Karpas-422 (cell line): ENCODE results near the gene FCMR. TPM values are rescaled to one million over a fixed set of nuclear protein-coding genes. Genes with fewer than 3 reads are reported as not detected.

Experiments
- DNase-seq: peaks from one replicate; pipeline ENCODE4 v3.0.0-alpha.2; 2015
- H2AFZ ChIP-seq: fragments of 200-600 bp; sonication (generic); 2 replicates; pipeline ENCODE4 v1.6.1; 2014; ENCODE audit warnings: antibody characterized with exemption, low read length, mixed read lengths
- H3K27ac ChIP-seq: fragments of 200-600 bp; sonication (generic); 2 replicates; pipeline ENCODE4 v1.5.1; 2014; ENCODE audit warnings: mild to moderate bottlenecking, low read length, moderate library complexity
- H3K27me3 ChIP-seq: fragments of 200-600 bp; sonication (generic); 2 replicates; pipeline ENCODE4 v1.6.1; 2014; ENCODE audit warnings: low read length, mixed read lengths
- H3K36me3 ChIP-seq: fragments of 200-600 bp; sonication (generic); 2 replicates; pipeline ENCODE4 v1.6.1; 2014; ENCODE audit warnings: low read length, mixed read lengths; ENCODE audit not compliant: insufficient read depth
- H3K4me1 ChIP-seq: fragments of 200-600 bp; sonication (generic); 2 replicates; pipeline ENCODE4 v1.6.1; 2014; ENCODE audit warnings: mild to moderate bottlenecking, low read length, mixed read lengths
- H3K4me2 ChIP-seq: fragments of 200-600 bp; sonication (generic); 2 replicates; pipeline ENCODE4 v1.6.1; 2014; ENCODE audit warnings: low read length, low read depth, mild to moderate bottlenecking; ENCODE audit not compliant: poor library complexity, severe bottlenecking
- H3K4me3 ChIP-seq: fragments of 200-600 bp; sonication (generic); 2 replicates; pipeline ENCODE4 v1.5.1; 2014; ENCODE audit warnings: mild to moderate bottlenecking, antibody characterized with exemption, low read length, mixed read lengths
- H3K79me2 ChIP-seq: fragments of 200-600 bp; sonication (generic); 2 replicates; pipeline ENCODE4 v1.6.1; 2014; ENCODE audit warnings: mild to moderate bottlenecking, low read length, mixed read lengths
- H3K9ac ChIP-seq: fragments of 200-600 bp; sonication (generic); 2 replicates; pipeline ENCODE4 v1.6.0; 2014; ENCODE audit warnings: low read length
- H3K9me2 ChIP-seq: fragments of 200-600 bp; sonication (generic), shearing (Covaris generic); replicated peaks from 2 replicates; pipeline ENCODE4 v1.6.0; 2014; ENCODE audit warnings: mild to moderate bottlenecking, low read length, moderate library complexity; ENCODE audit not compliant: insufficient read depth
- H3K9me3 ChIP-seq: fragments of 300-700, 200-600 bp; sonication (generic); 2 replicates; pipeline ENCODE4 v1.6.1; 2014; ENCODE audit warnings: low read length, mixed read lengths
- H4K20me1 ChIP-seq: fragments of 200-600 bp; sonication (generic); 2 replicates; pipeline ENCODE4 v1.6.1; 2014; ENCODE audit warnings: mild to moderate bottlenecking, antibody characterized with exemption, low read length, low read depth; ENCODE audit not compliant: insufficient read depth
- total RNA-seq: library from RNA; depleted of rRNA; stranded (reverse); fragments of >200 nt; shearing (Covaris generic); gene quantifications from 2 replicates; pipeline ENCODE4 v1.2.3, GENCODE V29; 2014; ENCODE audit warnings: low replicate concordance

Gene FCMR
- total RNA-seq, 1 experiment from 2014 or later = not detected

- Histone ChIP-seq H4K20me1 (no peaks in the 10 kb centered on the region), H3K79me2 (no peaks in the 10 kb centered on the region), H3K9ac (no peak within 1 kb of the TSS), H3K9me2 (no peaks in the 10 kb centered on the region), H3K27me3 (no peaks in the 10 kb centered on the region), H3K4me3 (no peak within 1 kb of the TSS), H3K27ac (no peak within 1 kb of the TSS), H3K4me1 (no peaks in the 10 kb centered on the region), H2AFZ (no peak within 1 kb of the TSS), H3K9me3 (no peaks in the 10 kb centered on the region), H3K36me3 (no peaks in the 10 kb centered on the region), H3K4me2 (no peak within 1 kb of the TSS)
- no peak for DNase-seq
Observed at GRCh38 chr1:206946261-206946660, 24.5 kb upstream of the FCMR start, which contains the start of gene PIGR. Gene PIGR (minus strand): TSS chr1:206946466. CDS start chr1:206940531, 5,935 bp downstream.

- Histone ChIP-seq H3K9ac (no peak overlapping the region), H3K79me2 (no peaks in the 10 kb centered on the region), H3K9me2 (no peaks in the 10 kb centered on the region), H3K4me3 (no peak overlapping the region), H2AFZ (no peak overlapping the region), H3K27ac (no peak overlapping the region), H3K4me2 (no peak overlapping the region), H3K9me3 (no peaks in the 10 kb centered on the region), H3K27me3 (no peaks in the 10 kb centered on the region), H3K36me3 (no peaks in the 10 kb centered on the region), H4K20me1 (no peaks in the 10 kb centered on the region), H3K4me1 (no peaks in the 10 kb centered on the region)
- no peak for DNase-seq
Observed at GRCh38 chr1:206945779-206946178, 24.0 kb upstream of the FCMR start.

- H3K4me3 ChIP-seq = no peak overlapping the region
Observed at GRCh38 chr1:206944703-206945102, 23.0 kb upstream of the FCMR start.

GRCh38 chr1:206941766-206942418 is 20.2 kb upstream of the FCMR start:
- H3K27me3 ChIP-seq = no peaks in the 10 kb centered on the region
- no peak overlapping the region for H3K27ac ChIP-seq
- DNase-seq = no peak
- no peaks in the 10 kb centered on the region for H3K4me1 ChIP-seq
- no peak overlapping the region for H3K4me3 ChIP-seq
- no peaks in the 10 kb centered on the region for H3K36me3 ChIP-seq
- H3K9ac ChIP-seq = no peak overlapping the region
- H3K4me2 ChIP-seq = no peak overlapping the region
- no peaks in the 10 kb centered on the region for H3K9me3 ChIP-seq
- H2AFZ ChIP-seq = no peak overlapping the region
- H3K79me2 ChIP-seq = no peaks in the 10 kb centered on the region
- no peaks in the 10 kb centered on the region for H3K9me2 ChIP-seq
- no peaks in the 10 kb centered on the region for H4K20me1 ChIP-seq

More at GRCh38 chr1:206944703-206945102, 23.0 kb upstream of the FCMR start:
- Histone ChIP-seq H3K9me3 (no peaks in the 10 kb centered on the region), H3K79me2 (no peaks in the 10 kb centered on the region), H3K4me1 (no peaks in the 10 kb centered on the region), H3K9ac (no peak overlapping the region), H2AFZ (no peak overlapping the region), H3K4me2 (no peak overlapping the region), H3K9me2 (no peaks in the 10 kb centered on the region), H3K36me3 (no peaks in the 10 kb centered on the region), H4K20me1 (no peaks in the 10 kb centered on the region), H3K27ac (no peak overlapping the region), H3K27me3 (no peaks in the 10 kb centered on the region)
- DNase-seq = no peak

GRCh38 chr1:206940588-206940936 is 18.8 kb upstream of the FCMR start:
- Histone ChIP-seq H3K4me3 (no peak overlapping the region), H3K27ac (no peak overlapping the region), H3K9ac (no peak overlapping the region), H3K9me2 (no peaks in the 10 kb centered on the region), H2AFZ (no peak overlapping the region), H3K79me2 (no peaks in the 10 kb centered on the region), H3K36me3 (no peaks in the 10 kb centered on the region), H3K4me1 (no peaks in the 10 kb centered on the region), H3K9me3 (no peaks in the 10 kb centered on the region), H4K20me1 (no peaks in the 10 kb centered on the region), H3K4me2 (no peak overlapping the region), H3K27me3 (no peaks in the 10 kb centered on the region)
- DNase-seq = no peak

- Histone ChIP-seq H3K9me2 (no peaks in the 10 kb centered on the region), H3K79me2 (no peaks in the 10 kb centered on the region), H3K4me2 (no peak overlapping the region), H3K27me3 (no peaks in the 10 kb centered on the region), H3K9me3 (no peaks in the 10 kb centered on the region), H3K27ac (no peak overlapping the region), H3K36me3 (no peaks in the 10 kb centered on the region), H3K4me3 (no peak overlapping the region), H3K4me1 (no peaks in the 10 kb centered on the region), H3K9ac (no peak overlapping the region), H4K20me1 (no peaks in the 10 kb centered on the region), H2AFZ (no peak overlapping the region)
- no peak for DNase-seq
Observed at GRCh38 chr1:206939841-206940587, 18.3 kb upstream of the FCMR start.

GRCh38 chr1:206939131-206939530 is 17.4 kb upstream of the FCMR start:
- Histone ChIP-seq H2AFZ (no peak overlapping the region), H4K20me1 (no peaks in the 10 kb centered on the region), H3K4me1 (no peaks in the 10 kb centered on the region)

GRCh38 chr1:206937425-206937824 is 15.7 kb upstream of the FCMR start:
- Histone ChIP-seq H3K9me2 (no peaks in the 10 kb centered on the region), H3K4me2 (no peak overlapping the region), H3K27ac (no peak overlapping the region), H3K4me3 (no peak overlapping the region), H3K9ac (no peak overlapping the region), H3K9me3 (no peaks in the 10 kb centered on the region), H3K27me3 (no peaks in the 10 kb centered on the region), H3K79me2 (no peaks in the 10 kb centered on the region), H3K4me1 (no peaks in the 10 kb centered on the region), H3K36me3 (no peaks in the 10 kb centered on the region), H4K20me1 (no peaks in the 10 kb centered on the region), H2AFZ (no peak overlapping the region)
- DNase-seq = no peak

More at GRCh38 chr1:206939131-206939530, 17.4 kb upstream of the FCMR start:
- H3K9me3 ChIP-seq = no peaks in the 10 kb centered on the region
- H3K27me3 ChIP-seq = no peaks in the 10 kb centered on the region
- DNase-seq = no peak
- no peak overlapping the region for H3K27ac ChIP-seq
- no peaks in the 10 kb centered on the region for H3K79me2 ChIP-seq
- no peaks in the 10 kb centered on the region for H3K9me2 ChIP-seq
- no peak overlapping the region for H3K9ac ChIP-seq
- no peak overlapping the region for H3K4me3 ChIP-seq
- H3K36me3 ChIP-seq = no peaks in the 10 kb centered on the region
- no peak overlapping the region for H3K4me2 ChIP-seq
